Stimulated activated naive CD4-positive, alpha-beta T cell (primary cell): ENCODE data around the gene TTC17.
"Not testable (repeated sequence)": the region's sequence is repeated elsewhere in the genome, so short reads cannot be mapped to it uniquely, and the experiment has no call there.

Experiments used
- DNase-seq, 6 experiments: peaks; one replicate each; lab custom pipeline; 2025; lab: John Stamatoyannopoulos, UW

TTC17 gene

DNA sequence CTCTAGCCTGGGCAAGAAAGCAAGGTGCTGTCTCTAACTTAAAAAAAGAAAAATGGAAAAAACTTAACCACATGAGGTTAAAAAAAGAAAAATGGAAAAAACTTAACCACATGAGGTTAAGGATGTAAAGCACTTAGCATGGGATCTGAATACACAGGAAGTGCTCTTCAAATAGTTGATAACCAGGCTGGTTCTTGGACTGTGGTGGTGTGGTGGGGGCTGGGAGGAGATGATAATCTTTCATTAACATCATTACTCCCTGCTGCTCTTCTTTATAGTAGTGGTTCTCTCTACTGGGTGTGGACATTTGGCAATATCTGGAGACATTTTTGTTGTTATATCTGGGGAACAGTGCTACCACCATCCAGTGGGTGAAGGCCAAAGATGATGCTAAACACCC is 88.4 kb downstream of the TTC17 start:
- DNase-seq: no peak

DNA sequence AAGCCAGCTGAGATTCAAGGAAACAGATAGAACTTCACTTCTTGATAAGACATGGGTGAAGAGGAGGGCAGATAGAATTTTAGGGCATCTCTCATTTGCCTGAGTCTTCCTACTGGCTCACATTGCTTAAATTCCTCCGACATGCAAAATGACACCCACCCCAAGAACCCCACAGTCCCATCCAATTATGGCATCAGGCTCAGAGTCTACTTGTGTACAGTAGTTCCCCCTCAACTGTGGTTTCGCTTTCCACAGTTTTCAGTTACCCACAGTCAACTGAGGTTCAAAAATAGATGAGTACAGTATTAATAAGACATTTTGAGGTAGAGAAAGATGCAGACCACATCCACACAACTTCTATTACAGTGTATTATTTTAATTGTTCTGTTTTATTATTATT is 99.8 kb downstream of the TTC17 start:
- DNase-seq: no peak

DNA sequence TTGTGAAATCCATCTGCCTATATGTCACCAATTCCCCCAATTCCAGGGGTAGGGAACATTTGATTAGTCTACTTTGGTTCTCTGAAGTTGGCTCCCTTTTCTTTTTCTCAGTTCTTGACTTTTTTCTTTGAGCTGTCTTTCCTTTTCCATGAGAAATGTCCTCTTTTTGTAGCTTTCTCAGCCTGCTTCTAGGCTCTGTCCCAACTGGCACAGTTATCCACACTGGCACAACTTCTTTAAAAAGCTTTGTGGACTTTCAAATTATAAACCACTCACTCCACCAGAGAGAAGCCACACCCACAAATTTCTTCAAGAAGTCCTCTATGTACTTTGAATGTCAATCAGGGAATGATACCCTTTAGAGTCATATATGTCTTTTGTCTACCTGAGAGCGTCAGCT is 100.5 kb downstream of the TTC17 start:
- no peak for DNase-seq

DNA sequence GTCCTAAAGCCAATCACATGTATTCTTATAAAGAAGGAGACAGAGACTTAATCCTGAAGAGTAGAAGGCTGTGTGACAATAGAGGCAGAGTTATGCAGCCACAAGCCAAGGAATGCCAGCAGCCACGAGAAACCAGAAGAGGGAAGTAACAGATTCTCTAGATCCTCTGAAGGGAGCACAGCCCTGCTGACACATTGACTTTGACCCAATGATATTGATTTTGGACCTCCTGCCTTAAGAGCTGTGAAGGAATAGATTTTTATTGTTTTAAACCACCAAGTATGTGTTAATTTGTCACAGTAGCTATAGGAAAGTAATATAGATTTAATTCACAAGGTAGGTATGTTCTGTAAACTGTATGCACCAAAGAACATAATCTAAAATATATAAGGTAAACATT is 103.6 kb downstream of the TTC17 start:
- no peak for DNase-seq

DNA sequence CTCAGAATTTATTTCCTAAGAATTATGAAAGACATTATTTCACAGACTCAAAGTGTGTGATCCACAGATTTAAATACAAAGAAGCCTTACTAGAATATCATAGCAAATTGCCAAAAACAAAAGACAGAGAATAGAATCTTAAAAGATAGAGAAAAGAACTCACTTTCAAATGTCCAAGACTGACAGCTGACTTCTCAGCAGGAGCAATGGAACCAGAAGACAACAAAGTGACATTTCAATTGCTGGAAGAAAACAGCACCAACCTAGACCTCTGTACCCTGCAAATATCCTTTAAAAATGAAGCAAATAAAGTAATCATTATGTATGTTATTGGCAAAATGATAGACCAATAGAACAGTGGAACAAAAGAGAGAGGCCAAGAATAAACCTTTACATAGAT is 109.2 kb downstream of the TTC17 start:
- DNase-seq: no peak

DNA sequence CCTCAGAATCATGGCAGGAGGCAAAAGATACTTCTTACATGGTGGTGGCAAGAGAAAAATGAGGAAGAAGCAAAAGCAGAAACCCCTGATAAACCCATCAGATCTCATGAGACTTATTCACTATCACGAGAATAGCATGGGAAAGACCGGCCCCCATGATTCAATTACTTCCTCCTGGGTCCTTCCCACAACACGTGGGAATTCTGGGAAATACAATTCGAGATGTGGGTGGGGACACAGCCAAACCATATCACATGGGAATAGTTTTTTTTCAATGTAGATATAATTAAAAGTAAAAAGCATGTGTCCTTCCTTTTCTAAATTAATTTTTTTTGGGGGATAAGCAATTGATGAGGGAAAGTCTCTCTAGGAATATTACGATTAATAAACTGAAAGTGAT is 118.8 kb downstream of the TTC17 start:
- DNase-seq: not testable (repeated sequence)

DNA sequence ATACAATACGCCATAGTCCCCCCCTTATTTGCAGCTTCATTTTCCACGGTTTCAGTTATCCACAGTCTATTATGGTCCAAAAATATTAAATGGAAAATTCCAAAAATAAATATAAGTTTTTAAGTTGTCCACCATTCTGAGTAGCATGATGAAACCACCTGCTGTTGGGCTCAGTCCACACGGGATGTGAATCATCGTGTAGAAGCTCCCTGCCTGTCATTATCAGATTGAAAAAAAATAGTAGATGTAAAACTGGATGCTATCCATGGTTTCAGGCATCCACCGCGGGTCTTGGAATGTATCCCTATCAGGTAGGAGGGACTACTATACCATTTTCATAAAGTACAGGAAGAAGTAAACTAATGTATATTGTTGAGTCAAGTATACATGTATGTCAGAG is 127.4 kb downstream of the TTC17 start:
- DNase-seq: no peak

DNA sequence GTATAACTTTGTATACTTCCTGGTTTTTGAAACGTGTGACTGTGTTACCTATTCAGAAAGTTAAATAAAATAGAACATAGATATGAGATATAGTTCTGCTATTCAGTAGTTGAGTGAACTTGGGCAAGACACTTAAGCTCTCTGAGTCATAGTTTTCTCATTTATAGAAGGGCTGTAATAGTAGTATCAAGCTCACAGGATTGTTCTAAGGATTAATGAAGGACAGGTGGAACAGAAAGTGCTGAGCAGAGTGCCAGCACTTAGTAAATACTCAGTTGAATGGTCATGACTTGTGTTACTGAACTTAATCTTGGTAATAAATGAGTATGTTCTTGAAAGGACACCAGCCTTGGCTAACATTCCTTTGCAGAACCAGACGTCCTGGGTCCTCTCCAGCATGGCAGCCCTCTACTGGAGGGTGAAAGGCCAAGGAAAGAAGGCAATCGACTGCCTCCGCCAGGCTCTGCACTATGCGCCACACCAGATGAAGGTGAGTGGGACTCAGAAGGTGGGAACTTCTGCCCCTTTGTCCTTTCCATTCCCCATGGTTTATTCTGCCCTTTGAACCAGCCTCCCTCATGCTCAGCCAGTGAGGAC is 131.2 kb downstream of the TTC17 start:
- DNase-seq: no peak

DNA sequence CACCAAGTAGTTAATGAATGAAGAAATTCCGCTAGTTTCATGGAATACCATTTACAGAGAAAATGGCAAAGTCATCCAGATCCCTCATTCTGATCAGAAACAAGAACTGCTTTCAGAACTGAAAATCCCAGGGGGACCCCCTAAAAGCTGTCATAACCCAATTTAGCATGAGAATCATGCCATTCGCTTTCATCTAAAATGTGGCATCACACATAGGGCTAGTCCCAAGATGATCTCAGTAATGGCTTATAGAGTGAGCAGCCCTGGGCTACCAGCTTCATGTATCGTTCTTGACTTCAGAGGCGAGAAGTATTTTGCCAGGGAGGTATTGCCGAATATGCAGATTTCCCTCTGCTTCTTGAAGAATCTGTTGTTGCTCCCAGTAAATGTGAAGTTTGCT is 134.0 kb downstream of the TTC17 start:
- no peak for DNase-seq

DNA sequence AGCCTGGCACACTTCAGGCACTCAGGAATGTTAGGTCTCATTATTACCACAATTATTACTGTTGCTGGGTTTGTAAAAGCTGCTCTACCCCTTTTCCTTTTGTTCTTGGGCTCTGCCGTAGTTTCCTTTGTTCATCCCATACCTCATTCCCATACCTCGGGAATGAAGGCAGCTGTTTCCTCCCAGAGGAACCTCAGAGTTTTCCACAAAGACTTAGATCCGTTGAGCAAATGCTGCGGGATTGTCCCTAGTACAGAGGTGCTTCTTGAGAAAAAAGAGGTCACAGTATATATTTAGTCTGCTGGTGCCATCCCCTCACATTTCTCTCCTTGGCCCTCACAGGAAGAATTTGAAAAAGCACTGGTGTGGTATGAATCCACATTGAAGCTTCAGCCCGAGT is 134.7 kb downstream of the TTC17 start:
- DNase-seq: no peak

DNA sequence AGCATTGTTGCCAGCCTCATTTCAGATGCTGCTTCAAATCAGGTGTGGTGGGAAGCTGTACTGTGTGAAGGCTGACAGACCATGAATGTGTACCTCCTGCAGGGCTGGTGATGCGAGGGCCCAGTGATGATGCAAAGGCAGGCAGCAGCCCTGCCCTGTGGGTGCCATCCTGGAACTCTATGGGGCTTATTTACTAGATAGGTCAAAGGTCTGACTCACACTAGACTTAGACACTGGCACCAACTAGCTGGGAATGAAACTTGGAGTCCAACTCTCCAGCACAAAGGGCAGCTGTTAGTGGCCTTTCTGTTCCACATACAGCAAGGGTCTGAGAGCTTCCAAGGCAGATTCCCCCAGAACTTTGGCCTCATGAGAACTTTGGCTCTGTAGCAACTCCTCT is 138.4 kb downstream of the TTC17 start:
- DNase-seq: no peak

DNA sequence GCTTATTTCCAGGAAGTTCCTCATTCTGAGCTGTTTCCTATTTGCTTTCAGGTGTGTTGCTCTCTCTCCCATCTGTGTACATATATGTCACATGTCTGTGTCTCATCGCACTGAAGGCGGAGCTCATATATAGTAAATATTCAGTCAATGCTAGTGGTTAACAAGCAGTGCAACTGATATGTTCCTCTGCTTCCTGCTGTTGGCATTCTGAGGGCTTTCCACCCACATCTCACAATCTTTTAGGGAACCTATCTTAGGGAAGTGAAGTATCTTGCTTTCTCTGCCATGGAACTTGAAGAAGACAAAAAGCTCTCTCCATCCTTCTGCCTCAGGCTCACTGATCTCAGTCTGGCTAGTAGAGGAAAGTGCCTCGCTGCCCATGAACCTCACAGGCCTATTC is 139.8 kb downstream of the TTC17 start:
- DNase-seq: no peak

DNA sequence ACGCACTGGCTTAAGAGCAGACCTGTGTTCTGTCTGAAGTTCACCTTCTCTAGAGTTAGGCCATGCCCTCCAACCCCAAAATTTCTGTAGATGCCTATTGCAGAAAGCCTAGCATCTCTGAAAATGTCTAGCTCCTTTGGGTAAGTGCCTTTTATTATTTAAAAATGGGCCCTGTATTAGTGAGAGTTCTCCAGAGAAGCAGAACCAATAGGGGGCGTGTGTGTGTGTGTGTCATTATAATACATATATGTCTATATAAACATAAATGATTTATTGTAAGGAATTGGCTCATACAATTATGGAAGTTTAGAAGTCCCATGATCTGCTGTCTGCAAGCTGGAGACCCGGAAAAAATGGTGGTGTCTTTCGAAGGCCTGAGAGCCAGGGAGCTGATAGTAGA is 144.7 kb downstream of the TTC17 start:
- no peak for DNase-seq

DNA sequence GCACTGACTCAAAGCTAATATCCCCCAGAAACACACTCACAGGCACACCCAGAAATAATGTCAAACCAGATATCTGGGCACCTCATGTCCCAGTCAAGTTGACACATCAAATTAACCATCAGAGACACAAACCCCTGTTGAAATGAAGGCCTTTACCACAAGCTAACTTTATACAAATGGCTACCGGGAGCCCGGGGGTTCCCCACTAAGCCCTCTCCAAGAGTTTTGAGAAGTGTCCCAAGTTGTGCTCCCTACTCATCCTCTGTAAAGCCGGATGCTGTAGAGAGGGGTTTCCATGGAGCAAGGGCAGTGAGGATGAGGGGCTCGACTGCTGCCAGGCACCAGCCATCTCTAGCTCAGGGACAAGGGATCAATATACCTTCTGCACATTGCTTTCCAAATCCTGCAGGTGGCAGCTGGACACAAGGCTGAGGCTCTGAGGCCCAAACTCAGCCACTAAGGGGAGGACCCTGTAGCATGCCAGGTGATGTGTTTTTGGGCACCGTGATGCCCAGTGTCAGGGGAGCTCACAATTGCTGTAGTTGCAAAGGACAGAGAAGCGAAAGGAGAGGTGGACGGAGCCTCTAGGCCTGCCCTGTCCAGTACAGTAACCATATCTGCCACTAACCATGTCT is 145.7 kb downstream of the TTC17 start:
- DNase-seq: no peak

DNA sequence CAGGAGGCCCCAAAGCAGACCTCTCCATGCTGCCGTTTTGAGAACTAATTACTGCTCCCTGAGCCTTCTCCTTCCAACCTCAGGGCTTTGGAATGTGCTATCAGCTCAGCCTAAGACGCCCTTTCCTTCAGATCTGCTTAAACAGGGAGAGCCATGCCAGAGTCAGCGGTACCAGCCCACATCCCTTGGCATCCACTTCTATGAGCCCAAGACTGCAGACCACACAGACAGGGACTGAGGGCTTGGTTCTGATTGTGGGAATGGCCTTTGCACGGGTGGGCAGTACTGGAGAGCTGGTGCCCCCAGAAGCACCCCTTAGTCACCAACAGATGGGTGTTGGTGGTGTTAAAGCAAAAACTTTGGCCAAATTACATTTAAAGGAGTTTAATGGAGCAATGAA is 146.5 kb downstream of the TTC17 start:
- DNase-seq: no peak

DNA sequence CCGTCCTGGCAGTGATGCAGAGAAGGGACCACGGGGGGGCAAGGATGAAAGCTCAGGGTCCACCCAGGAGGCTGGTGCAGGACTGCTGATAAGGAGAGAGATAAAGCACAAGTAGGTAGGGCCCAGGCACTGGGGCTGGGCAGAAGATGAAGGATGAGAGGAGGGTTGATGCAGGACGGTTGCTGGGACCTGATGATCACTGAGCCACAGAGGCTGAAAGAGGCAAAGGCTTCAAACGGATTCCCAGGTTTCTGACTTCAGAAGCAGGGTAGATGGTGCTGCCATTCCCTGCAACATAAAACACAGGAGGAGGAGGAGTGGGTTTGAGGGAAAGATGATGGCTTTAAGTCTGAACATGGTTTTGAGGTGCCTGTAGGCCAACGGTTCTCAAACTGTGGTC is 148.5 kb downstream of the TTC17 start:
- DNase-seq: no peak

DNA sequence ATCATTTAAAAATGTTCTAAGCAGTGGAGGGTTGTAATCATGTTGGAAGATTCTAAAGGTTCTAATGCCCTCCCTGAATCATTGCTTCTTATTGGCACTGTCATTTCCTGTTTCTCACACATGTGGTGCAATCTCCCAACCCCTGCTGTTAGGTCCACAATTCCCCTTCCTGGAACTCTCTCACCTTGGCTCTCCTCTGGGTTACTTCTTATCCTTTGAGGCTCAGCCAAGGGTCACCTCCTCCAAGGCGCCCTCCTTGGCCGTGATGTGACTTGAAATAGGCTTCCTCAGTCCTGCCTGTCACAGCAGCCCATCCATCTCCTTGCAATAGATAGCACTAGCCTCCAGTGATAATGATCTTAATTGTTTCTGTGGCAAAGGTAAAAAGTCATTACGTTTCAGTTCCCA is 149.8 kb downstream of the TTC17 start:
- no peak for DNase-seq

DNA sequence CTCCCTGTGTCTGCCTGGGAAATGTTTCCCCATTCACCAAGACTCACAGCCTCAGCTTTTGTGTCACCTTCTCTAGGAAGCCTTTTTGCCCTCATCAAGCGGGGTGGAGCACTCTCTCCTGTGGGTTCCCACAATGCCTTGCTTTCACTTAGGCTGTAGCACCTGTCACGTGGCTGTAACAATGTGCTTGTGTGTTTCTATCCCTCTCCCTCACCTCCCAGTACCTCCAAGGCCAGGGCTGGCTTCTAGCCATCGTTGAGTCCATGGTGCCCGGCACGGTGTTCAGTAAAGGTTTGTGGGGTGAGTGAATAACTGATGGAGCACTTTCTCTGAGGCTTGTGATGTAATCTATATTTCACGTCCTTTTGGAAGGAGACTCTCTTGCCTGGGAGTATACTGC is 153.2 kb downstream of the TTC17 start:
- DNase-seq: no peak

DNA sequence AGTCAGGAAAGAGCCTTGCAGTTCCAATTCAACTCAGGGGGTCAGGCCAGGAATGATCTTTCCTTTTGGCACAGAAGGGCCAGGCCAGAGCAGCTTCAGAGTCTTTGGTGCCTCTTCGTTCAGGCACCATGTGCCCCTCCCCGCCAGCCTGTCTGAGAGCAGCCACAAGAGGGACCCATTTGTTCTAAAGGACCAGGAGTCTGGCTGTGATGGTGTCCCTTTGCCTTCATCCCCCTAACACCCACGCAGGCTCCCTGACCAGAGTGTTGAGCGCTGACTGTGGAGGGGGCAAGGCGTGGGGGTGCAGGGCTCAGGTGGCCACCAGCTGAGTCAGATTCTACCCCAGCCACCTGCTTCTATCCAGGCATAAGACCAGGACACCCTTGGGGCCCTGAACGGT is 156.4 kb downstream of the TTC17 start:
- DNase-seq: no peak

DNA sequence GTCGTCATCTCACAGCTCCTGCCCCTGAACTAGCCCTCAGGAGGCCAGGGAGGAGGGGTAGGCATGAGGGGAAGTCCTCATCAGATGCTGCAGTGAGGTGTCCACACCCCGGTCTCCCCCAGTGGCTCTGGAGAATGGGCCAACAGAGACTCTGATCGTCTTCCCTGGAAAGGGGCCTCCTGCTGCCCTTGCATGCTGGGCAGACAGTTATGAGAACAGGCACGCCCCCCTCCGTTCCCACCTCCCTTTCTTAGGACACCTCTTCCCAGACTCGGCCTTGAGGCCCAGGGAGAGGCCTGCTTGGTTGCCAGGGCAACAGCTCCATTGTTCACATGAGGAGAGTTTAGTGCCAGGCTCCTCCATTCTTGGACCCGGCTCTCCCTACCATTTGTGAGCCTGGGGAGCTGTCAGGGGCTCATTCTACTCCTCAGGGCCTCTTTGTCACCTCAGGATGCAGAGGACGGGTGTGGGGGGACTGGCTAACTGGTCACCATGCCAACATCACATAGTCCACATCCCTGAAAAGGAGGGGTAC is 157.7 kb downstream of the TTC17 start:
- DNase-seq: no peak

DNA sequence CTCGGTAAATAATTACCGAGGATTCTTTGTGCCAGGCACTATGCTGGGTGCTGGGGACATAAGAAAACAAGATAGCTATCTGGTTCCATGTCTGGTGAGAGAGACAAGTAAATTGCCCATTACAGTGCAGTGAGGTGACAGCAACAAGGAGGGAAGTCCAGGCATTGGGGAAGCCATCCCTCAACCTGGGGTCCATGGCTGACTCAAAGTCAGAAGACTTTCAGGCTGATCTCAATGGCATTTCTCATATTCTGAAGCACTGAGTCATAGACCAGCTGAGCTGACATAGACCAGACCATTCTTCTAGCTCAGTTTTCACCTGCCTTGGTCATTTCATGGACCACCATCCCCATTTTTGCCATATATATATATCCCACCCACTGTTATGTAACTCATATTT is 158.8 kb downstream of the TTC17 start:
- DNase-seq: no peak

DNA sequence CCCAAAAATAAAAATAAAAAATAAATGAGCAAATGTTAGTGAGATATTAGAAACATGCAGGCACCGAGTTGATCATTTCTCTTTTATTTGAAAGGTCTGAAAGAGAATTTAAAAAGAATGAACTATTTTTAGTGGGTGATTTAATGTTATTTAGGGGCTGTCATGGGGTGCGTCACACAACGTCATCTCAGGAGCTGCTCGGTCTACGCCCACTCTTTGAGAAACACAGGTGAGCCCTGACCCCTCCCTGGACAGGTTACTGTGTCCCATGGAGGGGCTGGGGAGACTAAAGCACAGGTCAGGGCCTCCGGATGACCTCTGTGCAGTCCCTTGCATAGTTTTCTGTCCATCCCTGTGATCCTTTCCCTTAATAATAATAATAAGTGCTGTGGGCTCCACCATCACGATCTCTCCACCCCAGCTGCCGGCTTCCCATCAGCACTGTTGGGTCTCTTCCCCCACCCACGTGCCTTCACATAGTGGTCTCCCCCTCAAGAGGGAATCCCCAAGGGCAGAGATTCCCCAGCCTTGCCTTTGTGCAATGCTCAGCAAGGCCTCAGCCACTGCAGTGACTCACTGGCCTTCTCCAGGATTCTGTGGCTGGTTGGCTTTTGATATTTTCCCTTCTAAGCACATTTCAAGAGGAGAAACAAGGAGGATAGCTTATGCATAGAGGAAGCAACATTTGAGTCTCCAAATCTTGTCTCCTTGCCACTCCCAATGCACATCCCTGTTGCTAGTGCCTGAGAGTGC is 159.9 kb downstream of the TTC17 start:
- DNase-seq: no peak

DNA sequence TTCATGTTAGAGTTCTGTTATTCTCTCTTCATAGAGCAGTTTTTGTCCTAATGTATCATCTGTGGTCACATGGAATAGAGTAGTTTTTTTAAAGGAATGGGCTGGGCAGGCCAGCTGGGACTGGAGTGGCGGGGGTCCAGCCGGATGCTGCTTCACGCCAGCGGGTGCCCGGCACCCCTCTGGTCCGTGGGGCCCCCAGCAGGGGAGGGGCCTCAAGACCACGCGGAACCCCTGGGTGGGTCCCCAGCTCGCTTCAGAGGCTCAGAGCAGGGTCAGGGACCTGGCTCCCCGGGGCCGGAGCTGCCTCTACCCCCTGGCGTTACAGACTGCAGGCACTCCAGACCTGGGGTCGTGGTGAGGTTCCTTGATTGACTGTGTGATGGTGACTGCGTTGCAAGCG is 162.8 kb downstream of the TTC17 start:
- no peak for DNase-seq
